ENCODE measurements around the gene ICAM1. TPM values are rescaled to one million over a fixed set of nuclear protein-coding genes. Genes with fewer than 3 reads are reported as not detected.

Gene ICAM1
- polyA plus RNA-seq, 1 donor from 2014 or later: not detected

DNA sequence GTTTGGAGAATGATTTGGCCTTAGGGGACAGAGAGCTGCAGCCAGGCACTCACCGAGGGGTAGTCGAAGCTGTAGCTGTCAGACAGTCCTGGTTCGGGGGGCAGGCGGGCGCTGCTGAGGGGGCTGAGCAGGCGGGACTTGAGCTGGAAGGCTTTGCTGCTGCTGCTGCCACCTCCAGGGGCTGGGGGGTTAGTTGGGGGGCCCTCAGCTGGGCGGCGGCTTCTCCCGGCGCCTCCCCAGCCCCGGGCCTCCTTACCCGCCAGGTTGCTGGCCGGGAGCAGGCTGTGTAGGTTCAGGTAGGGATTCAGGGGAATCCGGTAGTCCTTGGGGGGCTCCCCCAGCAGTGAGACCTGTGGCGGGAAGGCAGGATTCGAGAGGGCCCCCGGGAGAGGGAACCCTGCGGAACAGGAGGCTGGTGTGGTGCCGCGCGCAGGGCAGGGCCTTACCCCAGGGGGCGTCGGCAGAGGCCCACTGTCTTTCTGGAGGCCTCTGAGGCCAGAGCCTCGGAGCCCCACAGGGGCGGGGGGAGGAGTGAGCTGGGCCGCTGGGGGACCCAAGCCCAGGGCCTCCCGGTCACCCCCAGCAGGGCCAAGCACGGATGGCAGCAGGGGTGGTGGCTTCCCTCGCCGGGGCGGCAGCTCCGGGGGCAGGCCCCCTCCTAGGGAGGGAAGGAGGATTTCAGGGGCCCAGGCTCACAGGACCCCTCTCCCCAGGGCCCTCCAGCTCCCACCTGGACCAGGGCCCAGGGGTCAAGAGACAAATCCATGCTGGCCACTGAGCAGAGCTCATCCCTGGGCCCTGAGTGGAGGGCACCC, 49.9 kb downstream of the ICAM1 start:
- Histone ChIP-seq H3K9me2 (ENCODE audit: insufficient read depth, low read length) (no peaks in the 10 kb centered on the region), H3K27ac (ENCODE audit: low read length) (no peak overlapping the region), H3F3A (ENCODE audit: insufficient read depth, low read length, poor library complexity, severe bottlenecking) (no peaks in the 10 kb centered on the region), H3K36me3 (ENCODE audit: insufficient read depth, low read length) (no peaks in the 10 kb centered on the region), H3K79me2 (replicated peaks; ENCODE audit: insufficient read depth, low read length) (no peaks in the 10 kb centered on the region), H3K4me2 (ENCODE audit: low read length) (no peak overlapping the region), H4K20me1 (ENCODE audit: insufficient read depth) (no peaks in the 10 kb centered on the region), H3K4me3 (ENCODE audit: low read length) (no peak overlapping the region), H3K9ac (ENCODE audit: low read length) (no peak overlapping the region), H3K27me3 (ENCODE audit: insufficient read depth, low read depth, low read length) (no peaks in the 10 kb centered on the region), H3K9me3 (ENCODE audit: low read length) (no peaks in the 10 kb centered on the region), H2AFZ (ENCODE audit: low read depth, low read length) (no peak overlapping the region)
- TF ChIP-seq, protein P1, sequence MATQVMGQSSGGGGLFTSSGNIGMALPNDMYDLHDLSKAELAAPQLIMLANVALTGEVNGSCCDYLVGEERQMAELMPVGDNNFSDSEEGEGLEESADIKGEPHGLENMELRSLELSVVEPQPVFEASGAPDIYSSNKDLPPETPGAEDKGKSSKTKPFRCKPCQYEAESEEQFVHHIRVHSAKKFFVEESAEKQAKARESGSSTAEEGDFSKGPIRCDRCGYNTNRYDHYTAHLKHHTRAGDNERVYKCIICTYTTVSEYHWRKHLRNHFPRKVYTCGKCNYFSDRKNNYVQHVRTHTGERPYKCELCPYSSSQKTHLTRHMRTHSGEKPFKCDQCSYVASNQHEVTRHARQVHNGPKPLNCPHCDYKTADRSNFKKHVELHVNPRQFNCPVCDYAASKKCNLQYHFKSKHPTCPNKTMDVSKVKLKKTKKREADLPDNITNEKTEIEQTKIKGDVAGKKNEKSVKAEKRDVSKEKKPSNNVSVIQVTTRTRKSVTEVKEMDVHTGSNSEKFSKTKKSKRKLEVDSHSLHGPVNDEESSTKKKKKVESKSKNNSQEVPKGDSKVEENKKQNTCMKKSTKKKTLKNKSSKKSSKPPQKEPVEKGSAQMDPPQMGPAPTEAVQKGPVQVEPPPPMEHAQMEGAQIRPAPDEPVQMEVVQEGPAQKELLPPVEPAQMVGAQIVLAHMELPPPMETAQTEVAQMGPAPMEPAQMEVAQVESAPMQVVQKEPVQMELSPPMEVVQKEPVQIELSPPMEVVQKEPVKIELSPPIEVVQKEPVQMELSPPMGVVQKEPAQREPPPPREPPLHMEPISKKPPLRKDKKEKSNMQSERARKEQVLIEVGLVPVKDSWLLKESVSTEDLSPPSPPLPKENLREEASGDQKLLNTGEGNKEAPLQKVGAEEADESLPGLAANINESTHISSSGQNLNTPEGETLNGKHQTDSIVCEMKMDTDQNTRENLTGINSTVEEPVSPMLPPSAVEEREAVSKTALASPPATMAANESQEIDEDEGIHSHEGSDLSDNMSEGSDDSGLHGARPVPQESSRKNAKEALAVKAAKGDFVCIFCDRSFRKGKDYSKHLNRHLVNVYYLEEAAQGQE (IDR thresholded peaks at IDR 0.05; ENCODE audit: borderline replicate concordance): no peak
- no peak for TF ChIP-seq SMC3 (conservative IDR thresholded peaks at IDR 0.05; ENCODE audit: poor library complexity)
- TF ChIP-seq POLR2AphosphoS5 (IDR thresholded peaks at IDR 0.05): no peak
- no peak for TF ChIP-seq EP300 (conservative IDR thresholded peaks at IDR 0.05; ENCODE audit: poor library complexity, severe bottlenecking)
- no peak for TF ChIP-seq EZH2 (IDR thresholded peaks at IDR 0.05; ENCODE audit: borderline replicate concordance, insufficient read depth, low read length, poor library complexity, severe bottlenecking)
- TF ChIP-seq, protein P2, sequence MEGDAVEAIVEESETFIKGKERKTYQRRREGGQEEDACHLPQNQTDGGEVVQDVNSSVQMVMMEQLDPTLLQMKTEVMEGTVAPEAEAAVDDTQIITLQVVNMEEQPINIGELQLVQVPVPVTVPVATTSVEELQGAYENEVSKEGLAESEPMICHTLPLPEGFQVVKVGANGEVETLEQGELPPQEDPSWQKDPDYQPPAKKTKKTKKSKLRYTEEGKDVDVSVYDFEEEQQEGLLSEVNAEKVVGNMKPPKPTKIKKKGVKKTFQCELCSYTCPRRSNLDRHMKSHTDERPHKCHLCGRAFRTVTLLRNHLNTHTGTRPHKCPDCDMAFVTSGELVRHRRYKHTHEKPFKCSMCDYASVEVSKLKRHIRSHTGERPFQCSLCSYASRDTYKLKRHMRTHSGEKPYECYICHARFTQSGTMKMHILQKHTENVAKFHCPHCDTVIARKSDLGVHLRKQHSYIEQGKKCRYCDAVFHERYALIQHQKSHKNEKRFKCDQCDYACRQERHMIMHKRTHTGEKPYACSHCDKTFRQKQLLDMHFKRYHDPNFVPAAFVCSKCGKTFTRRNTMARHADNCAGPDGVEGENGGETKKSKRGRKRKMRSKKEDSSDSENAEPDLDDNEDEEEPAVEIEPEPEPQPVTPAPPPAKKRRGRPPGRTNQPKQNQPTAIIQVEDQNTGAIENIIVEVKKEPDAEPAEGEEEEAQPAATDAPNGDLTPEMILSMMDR (IDR thresholded peaks at IDR 0.05; ENCODE audit: poor library complexity, severe bottlenecking): no peak
- TF ChIP-seq TAF1 (IDR thresholded peaks at IDR 0.05; ENCODE audit: low read depth): no peak
- TF ChIP-seq MXI1 (conservative IDR thresholded peaks at IDR 0.05; ENCODE audit: poor library complexity, severe bottlenecking): no peak
- no peak for TF ChIP-seq RAD21 (conservative IDR thresholded peaks at IDR 0.05)

DNA sequence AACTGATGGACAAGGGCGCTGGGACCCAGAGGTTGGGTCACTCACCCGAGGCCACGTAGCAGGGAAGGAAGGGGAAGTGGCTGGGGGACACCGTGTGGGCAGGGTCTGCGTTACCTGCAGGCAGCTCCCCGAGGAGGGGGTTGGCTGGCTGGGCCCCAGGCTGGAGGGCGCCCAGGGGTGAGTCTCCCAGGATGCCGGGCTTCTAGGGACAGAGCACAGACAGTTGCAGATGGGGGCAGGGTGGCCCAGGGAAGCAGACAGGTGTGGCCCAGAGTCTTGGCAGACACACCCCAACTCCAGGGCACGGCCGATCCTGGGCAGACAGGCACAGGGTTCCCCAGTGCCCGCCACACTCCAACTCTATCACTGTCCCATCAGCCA, 50.5 kb downstream of the ICAM1 start:
- Histone ChIP-seq H3K4me2 (ENCODE audit: low read length) (no peak overlapping the region), H3K4me3 (ENCODE audit: low read length) (no peak overlapping the region), H3K27me3 (ENCODE audit: insufficient read depth, low read depth, low read length) (no peaks in the 10 kb centered on the region), H3K36me3 (ENCODE audit: insufficient read depth, low read length) (no peaks in the 10 kb centered on the region), H3K9ac (ENCODE audit: low read length) (no peak overlapping the region), H2AFZ (ENCODE audit: low read depth, low read length) (no peak overlapping the region), H3F3A (ENCODE audit: insufficient read depth, low read length, poor library complexity, severe bottlenecking) (no peaks in the 10 kb centered on the region), H4K20me1 (ENCODE audit: insufficient read depth) (no peaks in the 10 kb centered on the region), H3K9me3 (ENCODE audit: low read length) (no peaks in the 10 kb centered on the region), H3K9me2 (ENCODE audit: insufficient read depth, low read length) (no peaks in the 10 kb centered on the region), H3K79me2 (replicated peaks; ENCODE audit: insufficient read depth, low read length) (no peaks in the 10 kb centered on the region), H3K27ac (ENCODE audit: low read length) (no peak overlapping the region)
- TF ChIP-seq MXI1 (conservative IDR thresholded peaks at IDR 0.05; ENCODE audit: poor library complexity, severe bottlenecking): no peak
- TF ChIP-seq TAF1 (IDR thresholded peaks at IDR 0.05; ENCODE audit: low read depth): no peak
- TF ChIP-seq SMC3 (conservative IDR thresholded peaks at IDR 0.05; ENCODE audit: poor library complexity): no peak
- TF ChIP-seq EP300 (conservative IDR thresholded peaks at IDR 0.05; ENCODE audit: poor library complexity, severe bottlenecking): no peak
- TF ChIP-seq, protein P2 (IDR thresholded peaks at IDR 0.05; ENCODE audit: poor library complexity, severe bottlenecking): no peak
- no peak for TF ChIP-seq EZH2 (IDR thresholded peaks at IDR 0.05; ENCODE audit: borderline replicate concordance, insufficient read depth, low read length, poor library complexity, severe bottlenecking)
- TF ChIP-seq POLR2AphosphoS5 (IDR thresholded peaks at IDR 0.05): no peak
- TF ChIP-seq, protein P1 (IDR thresholded peaks at IDR 0.05; ENCODE audit: borderline replicate concordance): no peak
- TF ChIP-seq RAD21 (conservative IDR thresholded peaks at IDR 0.05): no peak
